ENCODE results near the gene CMTM6. TPM values are rescaled to one million over a fixed set of nuclear protein-coding genes. Genes with fewer than 3 reads are reported as not detected.
"Not testable (repeated sequence)": the region's sequence is repeated elsewhere in the genome, so short reads cannot be mapped to it uniquely, and the experiment has no call there.

The CMTM6 gene
- total RNA-seq, 1 donor: 102 TPM

DNA sequence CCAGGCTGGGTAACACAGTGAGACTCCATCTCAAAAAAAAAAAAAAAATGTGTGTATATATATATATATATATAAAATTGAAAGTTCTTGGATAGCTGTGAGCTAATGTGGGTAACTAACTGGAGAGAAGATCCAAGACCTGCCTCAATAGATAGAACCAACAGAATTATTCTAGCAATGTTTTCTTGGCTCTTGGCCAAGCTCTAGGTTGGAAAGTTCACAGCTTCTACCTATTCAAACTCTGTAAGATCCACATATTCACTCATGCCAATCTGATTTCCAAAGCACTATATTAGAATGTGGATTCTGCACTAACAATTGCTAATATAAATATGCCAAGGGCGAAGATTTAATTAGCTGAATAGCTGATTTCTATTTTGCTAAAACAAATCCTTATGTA is 29.8 kb upstream of the CMTM6 start:
- no peaks in the 10 kb centered on the region for H3K4me1 ChIP-seq (ENCODE audit: insufficient read depth, low read length)
- TF ChIP-seq, protein P1, sequence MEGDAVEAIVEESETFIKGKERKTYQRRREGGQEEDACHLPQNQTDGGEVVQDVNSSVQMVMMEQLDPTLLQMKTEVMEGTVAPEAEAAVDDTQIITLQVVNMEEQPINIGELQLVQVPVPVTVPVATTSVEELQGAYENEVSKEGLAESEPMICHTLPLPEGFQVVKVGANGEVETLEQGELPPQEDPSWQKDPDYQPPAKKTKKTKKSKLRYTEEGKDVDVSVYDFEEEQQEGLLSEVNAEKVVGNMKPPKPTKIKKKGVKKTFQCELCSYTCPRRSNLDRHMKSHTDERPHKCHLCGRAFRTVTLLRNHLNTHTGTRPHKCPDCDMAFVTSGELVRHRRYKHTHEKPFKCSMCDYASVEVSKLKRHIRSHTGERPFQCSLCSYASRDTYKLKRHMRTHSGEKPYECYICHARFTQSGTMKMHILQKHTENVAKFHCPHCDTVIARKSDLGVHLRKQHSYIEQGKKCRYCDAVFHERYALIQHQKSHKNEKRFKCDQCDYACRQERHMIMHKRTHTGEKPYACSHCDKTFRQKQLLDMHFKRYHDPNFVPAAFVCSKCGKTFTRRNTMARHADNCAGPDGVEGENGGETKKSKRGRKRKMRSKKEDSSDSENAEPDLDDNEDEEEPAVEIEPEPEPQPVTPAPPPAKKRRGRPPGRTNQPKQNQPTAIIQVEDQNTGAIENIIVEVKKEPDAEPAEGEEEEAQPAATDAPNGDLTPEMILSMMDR (IDR thresholded peaks at IDR 0.05; ENCODE audit: extremely low read depth, low read depth, low read length): no peak
- no peak overlapping the region for H3K27ac ChIP-seq (ENCODE audit: low read depth, low read length)
- H3K4me3 ChIP-seq (ENCODE audit: insufficient read depth, low read length): no peak overlapping the region
- no peaks in the 10 kb centered on the region for H3K27me3 ChIP-seq (ENCODE audit: insufficient read depth, low read length)
- no peak overlapping the region for H3K4me2 ChIP-seq (ENCODE audit: insufficient read depth, low read length)
- peaks cover 5% of the 10 kb centered on the region for H3K79me2 ChIP-seq (ENCODE audit: insufficient read depth, low read length)
- H3K36me3 ChIP-seq (ENCODE audit: insufficient read depth, low read length): peaks cover 28% of the 10 kb centered on the region
- DNase-seq (ENCODE audit: insufficient read length, low spot score, missing footprints): no peak
- H2AFZ ChIP-seq (ENCODE audit: low read length): no peak overlapping the region
- H4K20me1 ChIP-seq (ENCODE audit: insufficient read depth, low read length): no peaks in the 10 kb centered on the region
- no peaks in the 10 kb centered on the region for H3K9me3 ChIP-seq (ENCODE audit: low read depth, low read length)

DNA sequence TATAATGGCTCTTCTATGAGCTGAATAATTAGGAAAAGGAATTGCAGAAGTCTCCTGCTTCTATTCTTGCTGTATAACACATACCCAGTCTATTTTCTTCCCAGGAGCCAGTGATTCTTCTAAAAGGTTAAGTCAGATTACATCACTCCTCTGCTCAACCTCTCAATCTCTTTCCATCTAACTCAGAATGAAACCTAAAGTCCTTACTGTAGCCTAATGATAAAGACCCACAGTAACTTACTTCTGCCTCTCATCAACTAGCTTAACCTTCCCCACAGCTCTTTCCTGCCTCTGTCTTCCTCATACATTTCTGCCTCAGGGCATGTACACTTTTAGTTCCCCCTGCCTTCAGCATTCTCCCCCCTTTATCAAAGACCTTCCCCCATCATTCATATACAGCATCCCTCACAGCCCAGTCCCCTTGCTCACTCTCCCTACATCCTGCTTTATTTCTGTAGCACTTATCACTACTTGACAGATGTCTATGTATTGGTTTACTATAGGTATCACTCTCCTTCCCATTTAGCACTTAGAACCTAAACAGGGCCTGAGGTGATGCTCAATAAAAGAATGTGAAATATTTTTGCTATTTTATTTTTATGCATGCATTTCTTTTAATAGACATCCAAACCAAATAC is 28.5 kb upstream of the CMTM6 start:
- H3K4me2 ChIP-seq (ENCODE audit: insufficient read depth, low read length): no peak overlapping the region
- H3K27ac ChIP-seq (ENCODE audit: low read depth, low read length): no peak overlapping the region
- DNase-seq (ENCODE audit: insufficient read length, low spot score, missing footprints): no peak

DNA sequence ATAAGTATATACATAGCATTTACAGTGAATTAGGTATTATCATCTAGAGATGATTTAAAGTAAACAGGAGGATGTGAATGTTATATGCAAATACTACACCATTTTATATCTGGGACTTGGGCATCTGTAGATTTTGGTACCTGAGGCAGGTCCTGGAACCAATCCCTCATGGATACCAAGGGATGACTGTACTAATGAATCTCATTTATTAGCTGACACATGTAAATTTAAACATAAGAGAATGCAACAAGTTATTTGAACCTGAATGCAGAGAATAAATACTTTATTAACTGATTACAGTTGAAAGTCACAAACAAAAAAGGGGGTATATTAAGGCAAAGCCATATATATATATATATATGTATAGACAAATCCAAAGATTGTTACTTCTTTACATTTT is 23.1 kb upstream of the CMTM6 start:
- H3K36me3 ChIP-seq (ENCODE audit: insufficient read depth, low read length): peaks cover 44% of the 10 kb centered on the region
- H3K4me2 ChIP-seq (ENCODE audit: insufficient read depth, low read length): no peak overlapping the region
- DNase-seq (ENCODE audit: insufficient read length, low spot score, missing footprints): no peak
- H4K20me1 ChIP-seq (ENCODE audit: insufficient read depth, low read length): no peaks in the 10 kb centered on the region
- TF ChIP-seq, protein P1 (IDR thresholded peaks at IDR 0.05; ENCODE audit: extremely low read depth, low read depth, low read length): no peak
- H3K79me2 ChIP-seq (ENCODE audit: insufficient read depth, low read length): no peaks in the 10 kb centered on the region
- no peak overlapping the region for H2AFZ ChIP-seq (ENCODE audit: low read length)
- H3K9me3 ChIP-seq (ENCODE audit: low read depth, low read length): no peaks in the 10 kb centered on the region
- H3K4me1 ChIP-seq (ENCODE audit: insufficient read depth, low read length): no peaks in the 10 kb centered on the region
- no peaks in the 10 kb centered on the region for H3K27me3 ChIP-seq (ENCODE audit: insufficient read depth, low read length)
- no peak overlapping the region for H3K27ac ChIP-seq (ENCODE audit: low read depth, low read length)
- no peak overlapping the region for H3K4me3 ChIP-seq (ENCODE audit: insufficient read depth, low read length)

More for the DNA sequence above, 28.5 kb upstream of the CMTM6 start:
- Histone ChIP-seq H2AFZ (ENCODE audit: low read length) (no peak overlapping the region), H4K20me1 (ENCODE audit: insufficient read depth, low read length) (no peaks in the 10 kb centered on the region), H3K79me2 (ENCODE audit: insufficient read depth, low read length) (peaks cover 5% of the 10 kb centered on the region), H3K36me3 (ENCODE audit: insufficient read depth, low read length) (peaks cover 40% of the 10 kb centered on the region), H3K4me1 (ENCODE audit: insufficient read depth, low read length) (no peaks in the 10 kb centered on the region), H3K9me3 (ENCODE audit: low read depth, low read length) (no peaks in the 10 kb centered on the region), H3K4me3 (ENCODE audit: insufficient read depth, low read length) (no peak overlapping the region), H3K27me3 (ENCODE audit: insufficient read depth, low read length) (no peaks in the 10 kb centered on the region)
- TF ChIP-seq, protein P1 (IDR thresholded peaks at IDR 0.05; ENCODE audit: extremely low read depth, low read depth, low read length): no peak

DNA sequence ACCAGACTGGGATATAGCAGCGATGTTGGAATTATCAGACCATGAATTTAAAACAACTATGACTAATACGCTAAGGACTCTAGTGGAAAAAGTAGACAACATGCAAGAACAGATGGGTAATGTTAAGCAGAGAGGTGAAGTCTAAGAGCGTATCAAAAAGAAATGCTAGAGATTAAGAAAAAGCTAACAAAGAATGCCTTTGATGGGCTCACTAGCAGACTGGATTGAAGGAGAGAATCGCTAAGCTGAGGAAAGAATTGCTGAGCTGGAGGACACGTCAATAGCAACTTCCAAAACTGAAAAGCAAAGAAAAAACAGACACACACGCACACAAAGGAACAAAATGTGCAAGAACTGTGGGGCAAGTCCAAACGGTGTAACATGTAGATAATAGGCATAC is 20.0 kb upstream of the CMTM6 start:
- no peaks in the 10 kb centered on the region for H3K9me3 ChIP-seq (ENCODE audit: low read depth, low read length)
- no peak overlapping the region for H3K4me2 ChIP-seq (ENCODE audit: insufficient read depth, low read length)
- no peak overlapping the region for H2AFZ ChIP-seq (ENCODE audit: low read length)
- H3K4me1 ChIP-seq (ENCODE audit: insufficient read depth, low read length): no peaks in the 10 kb centered on the region
- TF ChIP-seq, protein P1 (IDR thresholded peaks at IDR 0.05; ENCODE audit: extremely low read depth, low read depth, low read length): no peak
- H3K27ac ChIP-seq (ENCODE audit: low read depth, low read length): no peak overlapping the region
- H4K20me1 ChIP-seq (ENCODE audit: insufficient read depth, low read length): no peaks in the 10 kb centered on the region
- H3K36me3 ChIP-seq (ENCODE audit: insufficient read depth, low read length): peaks cover 23% of the 10 kb centered on the region
- no peaks in the 10 kb centered on the region for H3K79me2 ChIP-seq (ENCODE audit: insufficient read depth, low read length)
- H3K27me3 ChIP-seq (ENCODE audit: insufficient read depth, low read length): no peaks in the 10 kb centered on the region
- H3K4me3 ChIP-seq (ENCODE audit: insufficient read depth, low read length): no peak overlapping the region
- no peak for DNase-seq (ENCODE audit: insufficient read length, low spot score, missing footprints)

DNA sequence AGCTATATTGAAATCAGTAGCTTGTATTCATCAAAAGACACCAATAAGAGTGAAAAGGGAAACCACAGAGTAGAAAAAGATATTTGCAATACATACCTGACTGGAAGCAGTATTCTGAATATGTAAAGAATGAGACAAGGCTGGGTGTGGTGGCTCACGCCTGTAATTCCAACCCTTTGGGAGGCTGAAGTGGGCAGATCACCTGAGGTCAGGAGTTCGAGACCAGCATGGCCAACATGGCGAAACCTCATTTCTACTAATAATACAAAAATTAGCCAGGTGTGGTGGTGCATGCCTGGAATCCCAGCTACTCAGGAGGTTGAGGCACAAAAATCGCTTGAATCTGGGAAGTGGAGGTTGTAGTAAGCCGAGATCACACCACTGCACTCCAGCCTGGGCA is 16.3 kb upstream of the CMTM6 start:
- H2AFZ ChIP-seq (ENCODE audit: low read length); H3K36me3 ChIP-seq (ENCODE audit: insufficient read depth, low read length); H3K9me3 ChIP-seq (ENCODE audit: low read depth, low read length); H3K27ac ChIP-seq (ENCODE audit: low read depth, low read length); H3K4me2 ChIP-seq (ENCODE audit: insufficient read depth, low read length); H3K79me2 ChIP-seq (ENCODE audit: insufficient read depth, low read length); H3K27me3 ChIP-seq (ENCODE audit: insufficient read depth, low read length); H4K20me1 ChIP-seq (ENCODE audit: insufficient read depth, low read length); H3K4me3 ChIP-seq (ENCODE audit: insufficient read depth, low read length); H3K4me1 ChIP-seq (ENCODE audit: insufficient read depth, low read length); DNase-seq (ENCODE audit: insufficient read length, low spot score, missing footprints): not testable (repeated sequence)

DNA sequence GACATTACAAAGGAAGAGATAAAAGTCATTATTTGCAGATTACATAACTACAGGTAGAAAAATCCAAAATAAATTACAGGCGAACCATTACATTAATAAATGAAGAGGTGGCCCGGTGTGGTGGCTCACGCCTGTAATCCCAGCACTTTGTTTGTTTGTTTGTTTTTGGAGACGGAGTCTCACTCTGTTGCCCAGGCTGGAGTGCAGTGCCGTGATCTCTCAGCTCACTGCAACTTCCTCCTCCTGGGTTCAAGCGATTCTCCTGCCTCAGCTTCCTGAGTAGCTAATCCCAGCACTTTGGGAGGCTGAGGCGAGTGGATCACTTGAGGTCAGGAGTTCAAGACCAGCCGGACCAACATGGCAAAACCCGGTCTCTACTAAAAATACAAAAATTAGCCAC is 14.1 kb upstream of the CMTM6 start:
- not testable (repeated sequence) for H3K9me3 ChIP-seq (ENCODE audit: low read depth, low read length)

More for the DNA sequence above, 14.1 kb upstream of the CMTM6 start:
- not testable (repeated sequence) for H3K36me3 ChIP-seq (ENCODE audit: insufficient read depth, low read length); H3K27ac ChIP-seq (ENCODE audit: low read depth, low read length); H3K4me3 ChIP-seq (ENCODE audit: insufficient read depth, low read length); H3K4me2 ChIP-seq (ENCODE audit: insufficient read depth, low read length); DNase-seq (ENCODE audit: insufficient read length, low spot score, missing footprints); H3K79me2 ChIP-seq (ENCODE audit: insufficient read depth, low read length); H3K4me1 ChIP-seq (ENCODE audit: insufficient read depth, low read length); H3K27me3 ChIP-seq (ENCODE audit: insufficient read depth, low read length); H2AFZ ChIP-seq (ENCODE audit: low read length); H4K20me1 ChIP-seq (ENCODE audit: insufficient read depth, low read length)
